PC-9 (cell line): ENCODE measurements around the gene CNN2. TPM values are rescaled to one million over a fixed set of nuclear protein-coding genes. Genes with fewer than 3 reads are reported as not detected.

Source experiments
- BruUV-seq: library from RNA; stranded (reverse); fragments of 400-500 nt; replicated peaks from 2 replicates; lab custom pipeline; 2021; lab: Mats Ljungman, UMichigan
- CTCF ChIA-PET: fragments of 300-600 bp; sonication (Branson Sonifier 250); formaldehyde crosslinking; loops from one replicate; lab custom pipeline; 2022; ENCODE audit warnings: antibody characterized with exemption; lab: Charles Lee
- POLR2A ChIA-PET: fragments of 300-600 bp; sonication (Branson Sonifier 250); formaldehyde crosslinking; loops from one replicate; lab custom pipeline; 2022; ENCODE audit warnings: antibody characterized with exemption; ENCODE audit not compliant: unreplicated experiment; lab: Charles Lee
- DNase-seq, 2 experiments: peaks; one replicate each; pipeline versions ENCODE4 v3.0.0 to v3.0.0-alpha.2; 2015 to 2022; ENCODE audit warnings: mixed read lengths in 1 of 2
- H2AFZ ChIP-seq: fragments of 200-600 bp; sonication (generic); 2 replicates; pipeline ENCODE4 v1.8.1; 2017; ENCODE audit warnings: antibody characterized with exemption
- H3F3A ChIP-seq: fragments of 200-600 bp; sonication (generic); 2 replicates; pipeline ENCODE4 v1.8.1; 2017; ENCODE audit warnings: antibody characterized with exemption, mild to moderate bottlenecking, low read depth; ENCODE audit not compliant: insufficient read depth
- H3K27ac ChIP-seq: fragments of 200-600 bp; sonication (generic); 2 replicates; pipeline ENCODE4 v1.6.1; 2016; ENCODE audit warnings: mixed run types
- H3K27me3 ChIP-seq: fragments of 200-600 bp; sonication (generic); 2 replicates; pipeline ENCODE4 v1.6.1; 2016; ENCODE audit warnings: low read depth, mixed run types; ENCODE audit not compliant: insufficient read depth
- H3K36me3 ChIP-seq: fragments of 200-600 bp; sonication (generic); 2 replicates; pipeline ENCODE4 v1.6.1; 2016; ENCODE audit warnings: low read depth, mixed run types
- H3K4me1 ChIP-seq: fragments of 200-600 bp; sonication (generic); replicated peaks from 2 replicates; pipeline ENCODE4 v1.6.1; 2016; ENCODE audit warnings: mixed run types; ENCODE audit not compliant: insufficient read depth
- H3K4me2 ChIP-seq: fragments of 200-600 bp; sonication (generic); 2 replicates; pipeline ENCODE4 v1.6.1; 2017; ENCODE audit warnings: mixed run types
- H3K4me3 ChIP-seq: fragments of 200-600 bp; sonication (generic); 2 replicates; pipeline ENCODE4 v1.6.1; 2016; ENCODE audit warnings: mixed run types
- H3K79me2 ChIP-seq: fragments of 200-600 bp; sonication (generic); 2 replicates; pipeline ENCODE4 v1.6.1; 2017; ENCODE audit warnings: low read depth, mixed run types
- H3K9me2 ChIP-seq: fragments of 200-600 bp; sonication (generic); 2 replicates; pipeline ENCODE4 v1.8.1; 2017; ENCODE audit warnings: mild to moderate bottlenecking; ENCODE audit not compliant: insufficient read depth
- H3K9me3 ChIP-seq: fragments of 200-600 bp; sonication (generic); 2 replicates; pipeline ENCODE4 v1.8.1; 2016; ENCODE audit warnings: low read depth; ENCODE audit not compliant: insufficient read depth
- H4K20me1 ChIP-seq: fragments of 200-600 bp; sonication (generic); 2 replicates; pipeline ENCODE4 v1.8.1; 2017; ENCODE audit not compliant: insufficient read depth
- EZH2 ChIP-seq: fragments of 200-600 bp; sonication (generic); IDR thresholded peaks from 2 replicates; pipeline ENCODE4 v1.8.0; 2017; ENCODE audit warnings: antibody characterized with exemption, low read depth
- intact Hi-C: fragments of 100-400 bp; cut with micrococcal nuclease; formaldehyde crosslinking; loops from one replicate; pipeline ENCODE4 v1.10.0; 2022; ENCODE audit not compliant: unreplicated experiment
- total RNA-seq: library from RNA; stranded (reverse); gene quantifications from 2 replicates; pipeline ENCODE4 v1.2.3, GENCODE V29; 2021
- TF ChIP-seq, protein P1 (sequence below): fragments of 200-600 bp; sonication (generic); conservative IDR thresholded peaks from 2 replicates; pipeline ENCODE4 v1.6.1; 2017; ENCODE audit warnings: mixed run types, antibody characterized with exemption, mild to moderate bottlenecking, moderate library complexity

The CNN2 gene
- total RNA-seq, 1 experiment from 2014 or later: 206 TPM

DNA sequence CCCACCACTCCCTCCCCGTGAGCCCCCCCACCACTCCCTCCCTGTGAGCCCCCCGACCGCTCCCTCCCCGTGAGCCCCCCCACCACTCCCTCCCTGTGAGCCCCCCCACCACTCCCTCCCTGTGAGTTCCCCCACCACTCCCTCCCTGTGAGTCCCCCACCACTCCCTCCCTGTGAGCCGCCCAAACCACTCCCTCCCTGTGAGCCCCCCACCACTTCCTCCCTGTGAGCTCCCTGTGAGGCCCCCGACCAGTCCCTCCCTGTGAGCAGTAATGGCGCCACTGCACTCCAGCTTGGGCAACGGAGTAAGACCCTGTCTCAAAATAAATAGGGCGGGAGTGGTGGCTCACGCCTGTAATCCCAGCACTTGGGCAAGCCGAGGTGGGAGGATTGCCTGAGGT is 23.4 kb downstream of the CNN2 start:
- no peaks in the 10 kb centered on the region for H3K9me2 ChIP-seq
- no peak overlapping the region for H3K4me2 ChIP-seq
- BruUV-seq: no TSS peak
- no peak for TF ChIP-seq EZH2
- TF ChIP-seq, protein P1, sequence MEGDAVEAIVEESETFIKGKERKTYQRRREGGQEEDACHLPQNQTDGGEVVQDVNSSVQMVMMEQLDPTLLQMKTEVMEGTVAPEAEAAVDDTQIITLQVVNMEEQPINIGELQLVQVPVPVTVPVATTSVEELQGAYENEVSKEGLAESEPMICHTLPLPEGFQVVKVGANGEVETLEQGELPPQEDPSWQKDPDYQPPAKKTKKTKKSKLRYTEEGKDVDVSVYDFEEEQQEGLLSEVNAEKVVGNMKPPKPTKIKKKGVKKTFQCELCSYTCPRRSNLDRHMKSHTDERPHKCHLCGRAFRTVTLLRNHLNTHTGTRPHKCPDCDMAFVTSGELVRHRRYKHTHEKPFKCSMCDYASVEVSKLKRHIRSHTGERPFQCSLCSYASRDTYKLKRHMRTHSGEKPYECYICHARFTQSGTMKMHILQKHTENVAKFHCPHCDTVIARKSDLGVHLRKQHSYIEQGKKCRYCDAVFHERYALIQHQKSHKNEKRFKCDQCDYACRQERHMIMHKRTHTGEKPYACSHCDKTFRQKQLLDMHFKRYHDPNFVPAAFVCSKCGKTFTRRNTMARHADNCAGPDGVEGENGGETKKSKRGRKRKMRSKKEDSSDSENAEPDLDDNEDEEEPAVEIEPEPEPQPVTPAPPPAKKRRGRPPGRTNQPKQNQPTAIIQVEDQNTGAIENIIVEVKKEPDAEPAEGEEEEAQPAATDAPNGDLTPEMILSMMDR: no peak
- DNase-seq: no peak
- no peak overlapping the region for H3K4me3 ChIP-seq
- H3K79me2 ChIP-seq: no peaks in the 10 kb centered on the region
- H3K4me1 ChIP-seq: no peaks in the 10 kb centered on the region
- POLR2A ChIA-PET: no interaction called here
- H4K20me1 ChIP-seq: no peaks in the 10 kb centered on the region
- no peak overlapping the region for H3K27ac ChIP-seq
- peaks cover 12% of the 10 kb centered on the region; the same call in 1 of the 2 replicates for H3F3A ChIP-seq
- intact Hi-C loops: no loop called here
- no peak overlapping the region for H2AFZ ChIP-seq
- no peaks in the 10 kb centered on the region for H3K36me3 ChIP-seq
- CTCF ChIA-PET: interaction anchor here (0.8 kb wide), 1 partner anchor 53 kb away, joined by 4 read pairs; no protein-coding TSS in a partner anchor
- no peaks in the 10 kb centered on the region for H3K27me3 ChIP-seq
- H3K9me3 ChIP-seq: no peaks in the 10 kb centered on the region

DNA sequence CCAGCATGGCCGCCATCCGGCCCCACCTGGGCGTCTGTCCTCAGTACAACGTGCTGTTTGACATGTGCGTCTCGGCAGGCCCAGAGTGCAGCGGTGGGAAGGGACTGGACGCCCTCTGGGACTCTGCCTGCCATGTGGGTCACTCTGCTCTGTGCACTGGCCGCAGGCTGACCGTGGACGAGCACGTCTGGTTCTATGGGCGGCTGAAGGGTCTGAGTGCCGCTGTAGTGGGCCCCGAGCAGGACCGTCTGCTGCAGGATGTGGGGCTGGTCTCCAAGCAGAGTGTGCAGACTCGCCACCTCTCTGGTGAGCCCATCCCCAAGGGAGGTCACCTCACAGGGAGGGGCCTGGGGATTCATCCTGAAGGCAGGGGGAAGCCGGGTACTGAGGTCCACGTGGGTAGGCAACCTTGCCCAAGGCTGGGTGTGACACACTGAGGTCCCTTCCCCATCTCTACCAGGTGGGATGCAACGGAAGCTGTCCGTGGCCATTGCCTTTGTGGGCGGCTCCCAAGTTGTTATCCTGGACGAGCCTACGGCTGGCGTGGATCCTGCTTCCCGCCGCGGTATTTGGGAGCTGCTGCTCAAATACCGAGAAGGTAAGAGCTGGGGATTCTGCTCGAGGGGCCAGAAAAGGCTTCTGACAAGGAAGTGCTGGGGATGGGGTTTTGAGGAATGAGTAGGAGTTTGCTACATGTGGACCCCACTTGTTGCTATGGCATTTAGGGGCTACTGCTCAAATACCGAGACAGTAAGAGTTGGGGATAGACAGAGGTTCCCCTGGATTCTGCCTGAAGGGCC is 24.8 kb downstream of the CNN2 start:
- TF ChIP-seq, protein P1: no peak
- TF ChIP-seq EZH2: no peak
- no peak overlapping the region for H3K4me3 ChIP-seq
- H3K9me2 ChIP-seq: no peaks in the 10 kb centered on the region
- no peak overlapping the region for H3K27ac ChIP-seq
- H2AFZ ChIP-seq: no peak overlapping the region
- POLR2A ChIA-PET: no interaction called here
- DNase-seq: no peak
- intact Hi-C loops: no loop called here
- peaks cover 12% of the 10 kb centered on the region; the same call in 1 of the 2 replicates for H3F3A ChIP-seq
- H3K4me1 ChIP-seq: no peaks in the 10 kb centered on the region
- H3K4me2 ChIP-seq: no peak overlapping the region
- H3K9me3 ChIP-seq: no peaks in the 10 kb centered on the region
- BruUV-seq: no TSS peak
- no peaks in the 10 kb centered on the region for H3K36me3 ChIP-seq
- H4K20me1 ChIP-seq: no peaks in the 10 kb centered on the region
- H3K27me3 ChIP-seq: no peaks in the 10 kb centered on the region
- CTCF ChIA-PET: no interaction called here
- no peaks in the 10 kb centered on the region for H3K79me2 ChIP-seq

DNA sequence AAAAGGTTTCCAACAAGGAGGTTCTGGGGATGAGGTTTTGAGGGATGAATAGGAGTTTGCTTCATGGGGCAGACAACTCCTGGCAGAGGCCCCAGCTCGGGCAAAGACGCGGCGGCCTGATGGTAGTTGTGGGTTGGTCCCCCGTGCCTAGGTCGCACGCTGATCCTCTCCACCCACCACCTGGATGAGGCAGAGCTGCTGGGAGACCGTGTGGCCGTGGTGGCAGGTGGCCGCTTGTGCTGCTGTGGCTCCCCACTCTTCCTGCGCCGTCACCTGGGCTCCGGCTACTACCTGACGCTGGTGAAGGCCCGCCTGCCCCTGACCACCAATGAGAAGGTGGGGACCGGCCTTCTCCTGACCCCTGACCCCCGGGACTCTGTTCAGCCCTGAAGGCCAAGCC is 25.4 kb downstream of the CNN2 start:
- H3K79me2 ChIP-seq: no peaks in the 10 kb centered on the region
- H3K36me3 ChIP-seq: no peaks in the 10 kb centered on the region
- no peaks in the 10 kb centered on the region for H3K4me1 ChIP-seq
- POLR2A ChIA-PET: no interaction called here
- no peak overlapping the region for H3K4me2 ChIP-seq
- H3K27ac ChIP-seq: no peak overlapping the region
- H3K4me3 ChIP-seq: no peak overlapping the region
- intact Hi-C loops: no loop called here
- H4K20me1 ChIP-seq: no peaks in the 10 kb centered on the region
- no peak for TF ChIP-seq EZH2
- TF ChIP-seq, protein P1: no peak
- DNase-seq: no peak
- BruUV-seq: no TSS peak
- H3K27me3 ChIP-seq: no peaks in the 10 kb centered on the region
- no peak overlapping the region for H2AFZ ChIP-seq
- peaks cover 12% of the 10 kb centered on the region; the same call in 1 of the 2 replicates for H3F3A ChIP-seq
- H3K9me3 ChIP-seq: no peaks in the 10 kb centered on the region
- no peaks in the 10 kb centered on the region for H3K9me2 ChIP-seq
- CTCF ChIA-PET: no interaction called here
